NCI-H1930 (cell line): ENCODE measurements around the gene TAS2R41.

Experiments
- DNase-seq, 2 experiments: peaks; one replicate each; lab custom pipeline; 2025; lab: John Stamatoyannopoulos, UW

Gene TAS2R41

DNA sequence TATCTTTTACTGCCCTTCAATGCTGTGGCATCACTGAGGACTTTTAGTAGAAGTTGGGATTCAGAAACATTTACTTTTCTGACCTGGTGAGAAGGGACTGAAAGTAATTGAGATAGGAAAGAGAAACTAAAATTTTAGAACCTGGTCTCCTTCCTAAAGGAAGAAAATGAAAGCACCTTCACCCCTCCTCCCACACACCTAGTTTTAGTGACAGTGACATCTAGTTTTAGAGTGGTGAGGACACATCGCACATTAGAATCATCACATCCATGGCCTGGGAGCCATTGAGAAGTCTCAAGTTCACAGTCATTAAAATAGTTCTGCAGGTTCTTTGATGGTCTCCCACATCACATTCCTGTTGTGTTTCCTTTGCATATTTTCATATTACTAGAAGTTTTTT is 16.1 kb downstream of the TAS2R41 start:
- no peak for DNase-seq

- no peak for DNase-seq
Observed at GRCh38 chr7:143494622-143495021, 16.9 kb downstream of the TAS2R41 start.

DNA sequence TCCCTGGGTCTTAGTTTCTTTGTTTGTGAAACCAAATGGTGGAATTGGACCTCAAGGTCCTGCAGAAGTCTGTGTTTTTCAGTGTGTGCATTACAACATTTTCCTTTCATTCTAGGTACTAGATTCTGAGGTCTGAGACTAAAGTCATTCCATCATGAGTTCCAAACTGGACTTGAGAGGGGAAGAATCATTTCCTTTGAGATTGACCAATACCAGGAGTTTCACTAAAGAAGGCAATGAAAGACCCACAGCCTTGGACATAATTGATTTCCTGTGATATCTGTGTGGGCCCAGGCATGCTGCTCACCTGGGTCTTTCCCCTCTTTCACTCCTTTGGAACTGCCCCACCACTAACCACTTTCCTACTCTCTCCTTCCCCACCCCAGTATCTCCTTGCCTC is 18.2 kb downstream of the TAS2R41 start:
- no peak for DNase-seq

DNA sequence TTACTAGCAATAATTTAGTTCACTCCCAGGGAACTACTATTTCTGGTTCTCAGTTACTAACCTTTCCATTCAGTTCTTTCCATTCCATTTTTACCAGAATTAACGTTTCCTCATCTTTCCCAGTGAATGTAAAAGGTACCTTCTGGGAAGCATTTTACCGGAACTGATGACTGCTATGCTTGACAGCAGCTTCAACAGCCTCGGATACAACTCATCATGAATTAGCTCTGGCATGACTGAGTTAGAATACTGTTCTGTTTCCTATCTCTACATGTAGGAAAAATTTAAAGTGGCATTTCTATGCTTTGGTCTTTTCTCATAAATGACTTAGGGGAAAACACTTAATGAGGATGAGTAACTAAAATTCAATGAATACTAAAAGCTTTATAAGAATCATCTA is 18.6 kb downstream of the TAS2R41 start:
- no peak for DNase-seq

GRCh38 chr7:143497008-143497795 is 19.5 kb downstream of the TAS2R41 start:
- DNase-seq: no peak

- no peak for DNase-seq
Observed at GRCh38 chr7:143499246-143499645, 21.6 kb downstream of the TAS2R41 start.

GRCh38 chr7:143499743-143500348 is 22.2 kb downstream of the TAS2R41 start:
- DNase-seq: no peak

- DNase-seq: no peak
Observed at GRCh38 chr7:143503261-143503660, 25.6 kb downstream of the TAS2R41 start.

GRCh38 chr7:143504215-143504936 is 26.7 kb downstream of the TAS2R41 start:
- DNase-seq: no peak

- no peak for DNase-seq
Observed at GRCh38 chr7:143504937-143505297, 27.2 kb downstream of the TAS2R41 start.

GRCh38 chr7:143505838-143506237 is 28.2 kb downstream of the TAS2R41 start:
- DNase-seq: no peak

DNA sequence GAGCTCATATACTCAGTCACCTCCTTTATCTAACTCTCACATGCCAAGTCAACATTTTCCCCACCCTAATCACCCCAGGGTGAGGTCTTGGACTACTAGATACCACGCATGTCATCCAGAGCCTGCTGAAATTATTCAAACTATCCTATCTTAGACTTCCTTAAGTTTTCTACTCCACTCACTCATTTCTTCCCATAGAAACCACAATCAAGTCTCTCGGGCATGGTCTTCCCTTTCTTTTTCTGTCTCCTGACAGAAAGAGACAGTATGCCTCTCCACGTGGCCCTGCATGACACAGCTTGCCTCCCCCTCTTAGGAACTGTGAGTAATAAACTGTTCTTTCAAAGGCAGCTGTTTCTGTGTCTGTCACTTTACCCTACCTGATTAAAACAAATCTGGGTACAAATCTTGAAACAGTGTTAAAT is 29.4 kb downstream of the TAS2R41 start:
- DNase-seq: no peak

DNA sequence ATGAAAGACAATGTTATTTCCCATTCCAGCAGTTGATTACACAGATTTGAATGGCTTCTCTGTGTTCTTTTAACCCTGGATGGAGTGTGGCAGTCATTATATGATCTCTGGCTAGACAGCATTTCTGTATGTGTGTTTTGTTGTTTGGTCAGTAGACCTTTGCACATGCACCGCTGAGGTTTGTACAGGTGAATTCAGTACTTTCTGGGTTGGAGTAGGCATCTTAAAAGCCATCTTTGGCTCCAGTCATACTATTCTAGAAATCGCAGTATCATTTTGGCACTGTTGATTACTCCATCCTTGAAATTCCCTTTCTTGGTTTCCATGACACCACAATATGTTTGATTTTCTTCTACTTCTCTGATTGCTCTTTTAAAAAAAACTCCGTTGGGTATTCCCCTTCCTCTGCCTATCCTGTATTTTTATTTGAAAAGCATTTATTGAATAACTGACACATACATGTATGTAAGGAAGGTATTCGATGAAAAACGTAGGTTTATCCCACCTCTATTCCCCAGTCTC is 29.9 kb downstream of the TAS2R41 start:
- DNase-seq: no peak

- no peak for DNase-seq
Observed at GRCh38 chr7:143510854-143511592, 33.4 kb downstream of the TAS2R41 start.

GRCh38 chr7:143511593-143512047 is 33.9 kb downstream of the TAS2R41 start:
- no peak for DNase-seq

DNA sequence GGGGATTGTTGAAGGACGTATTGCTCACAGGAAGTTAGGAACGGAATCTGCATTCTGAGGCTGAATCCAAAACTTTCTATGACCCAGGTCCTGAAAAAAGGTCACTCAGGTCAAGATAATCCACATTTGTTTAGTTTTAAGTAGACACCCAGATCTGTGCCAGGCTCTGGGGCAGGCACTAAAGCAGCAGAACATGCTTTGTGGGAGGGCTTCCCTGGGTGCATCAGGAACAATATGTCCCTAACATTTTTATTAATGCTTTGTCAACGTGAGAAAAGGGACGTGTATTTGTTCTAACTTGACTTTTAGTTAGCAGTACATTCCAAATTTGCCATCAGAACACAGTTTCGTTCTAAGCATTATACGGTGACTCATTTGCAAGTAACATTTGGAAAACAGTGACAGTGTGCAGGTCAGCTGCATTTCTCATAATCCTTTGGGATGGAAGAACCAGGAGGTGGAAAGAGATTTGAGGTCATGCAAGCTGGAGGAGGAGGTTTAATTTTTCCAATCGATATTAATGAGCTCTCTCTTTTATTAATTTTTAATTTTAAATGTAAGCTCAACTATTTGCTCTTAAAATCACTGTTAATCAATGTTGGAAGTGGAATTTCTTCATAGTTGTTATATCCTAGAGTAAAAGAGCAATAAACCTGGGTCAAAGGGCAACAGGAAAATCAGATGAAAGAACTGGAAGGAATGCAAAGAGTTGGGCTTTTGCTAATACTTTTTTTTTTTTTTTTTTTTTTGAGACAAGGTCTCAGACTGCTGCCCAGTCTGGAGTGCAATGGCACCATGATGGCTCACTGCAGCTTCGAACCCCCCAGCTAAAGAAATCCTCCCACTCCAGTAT is 35.0 kb downstream of the TAS2R41 start:
- no peak for DNase-seq

DNA sequence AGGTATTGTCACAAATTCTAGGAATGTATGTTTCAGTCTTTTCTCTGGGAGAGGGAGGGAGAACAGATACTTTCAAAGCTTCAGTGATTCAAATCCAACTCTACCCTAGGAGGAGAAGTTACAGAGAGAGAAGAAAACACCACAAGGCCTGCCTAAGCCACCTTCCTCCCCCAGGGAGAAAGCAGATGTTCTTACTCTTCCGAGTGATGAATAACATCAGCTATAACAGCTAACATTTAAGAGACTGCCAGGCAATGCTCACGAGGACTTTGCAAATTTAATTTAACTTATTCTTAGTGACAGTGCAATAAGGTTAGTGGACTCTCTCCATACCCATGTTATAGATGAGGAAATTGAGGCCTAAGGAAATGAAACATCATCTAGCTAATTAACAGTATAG is 36.8 kb downstream of the TAS2R41 start:
- no peak for DNase-seq

GRCh38 chr7:143514995-143515735 is 37.5 kb downstream of the TAS2R41 start:
- no peak for DNase-seq

DNA sequence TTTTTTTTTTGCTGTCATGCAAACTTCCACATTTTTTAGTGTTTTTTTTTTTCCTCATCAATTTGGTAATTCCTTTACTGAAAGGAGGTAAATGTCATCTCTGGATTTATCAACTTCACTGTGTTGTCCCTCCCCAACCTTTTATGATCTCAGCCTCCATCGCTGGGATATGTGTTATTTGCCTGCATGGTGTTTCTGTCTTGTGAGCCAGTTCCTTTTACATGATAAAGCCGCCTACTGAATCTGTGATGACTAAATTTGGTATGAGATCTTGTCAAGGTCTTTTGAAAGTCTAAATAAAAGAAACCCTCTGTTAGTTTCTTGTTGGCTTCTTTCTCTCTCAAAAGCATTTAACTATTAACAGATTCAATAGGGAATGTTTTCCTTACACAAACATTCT is 39.3 kb downstream of the TAS2R41 start:
- no peak for DNase-seq

DNA sequence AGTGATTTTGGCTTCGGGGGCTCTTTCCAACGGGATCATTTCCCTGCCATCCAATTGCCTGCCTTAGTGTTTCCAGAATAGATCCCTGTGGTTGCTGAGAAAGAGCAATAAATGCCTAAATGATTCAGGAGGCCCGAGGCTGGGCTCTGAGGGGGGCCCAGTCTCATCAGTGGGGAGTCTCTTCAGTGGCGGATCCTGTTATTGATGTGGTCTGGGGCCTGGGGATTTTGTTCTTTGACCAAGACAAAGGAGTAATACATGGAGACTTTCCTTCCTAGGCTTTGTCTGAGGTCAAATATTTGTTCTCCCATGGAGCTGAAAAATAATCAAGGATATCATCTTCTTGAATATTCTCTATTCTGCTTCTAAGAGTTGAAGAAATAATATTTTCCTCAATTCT is 40.8 kb downstream of the TAS2R41 start:
- DNase-seq: no peak
